IgD-negative memory B cell (primary cell): Measurements from ENCODE around the gene SAYSD1. TPM values are rescaled to one million over a fixed set of nuclear protein-coding genes. Genes with fewer than 3 reads are reported as not detected.
A peak's percentile ranks its signal among the peaks of the same experiment; 100 is the strongest.

Experiments used
- H3K27ac Mint-ChIP-seq, 3 donors: one replicate each; pipeline ENCODE4 v1.8.0; 2020 to 2022; ENCODE audit warnings: mild to moderate bottlenecking in 3 of 3, mixed read lengths in 3 of 3, moderate library complexity in 1 of 3
- H3K27me3 Mint-ChIP-seq: one replicate; pipeline ENCODE4 v1.8.0; 2021; ENCODE audit warnings: mixed read lengths
- H3K36me3 Mint-ChIP-seq: one replicate; pipeline ENCODE4 v1.8.0; 2020; ENCODE audit warnings: mild to moderate bottlenecking, mixed read lengths
- H3K4me1 Mint-ChIP-seq, 3 donors: one replicate each; pipeline ENCODE4 v1.8.0; 2020 to 2022; ENCODE audit warnings: mixed read lengths in 3 of 3, mild to moderate bottlenecking in 1 of 3
- H3K4me3 Mint-ChIP-seq, 4 donors: one replicate each; pipeline ENCODE4 v1.8.0; 2020 to 2022; ENCODE audit warnings: mild to moderate bottlenecking in 4 of 4, mixed read lengths in 4 of 4, moderate library complexity in 3 of 4
- H3K9me3 Mint-ChIP-seq, 3 donors: one replicate each; pipeline ENCODE4 v1.8.0; 2020 to 2021; ENCODE audit warnings: mixed read lengths in 3 of 3, mild to moderate bottlenecking in 1 of 3
- polyA plus RNA-seq: library from polyadenylated mRNA; unstranded; fragments of 300-500 nt; fragmentation: Illumina TruSeq; gene quantifications from one replicate; pipeline ENCODE4 v1.2.3, GENCODE V29; 2021

The SAYSD1 gene
- polyA plus RNA-seq, 1 donor from 2014 or later, result 16.1 TPM

DNA sequence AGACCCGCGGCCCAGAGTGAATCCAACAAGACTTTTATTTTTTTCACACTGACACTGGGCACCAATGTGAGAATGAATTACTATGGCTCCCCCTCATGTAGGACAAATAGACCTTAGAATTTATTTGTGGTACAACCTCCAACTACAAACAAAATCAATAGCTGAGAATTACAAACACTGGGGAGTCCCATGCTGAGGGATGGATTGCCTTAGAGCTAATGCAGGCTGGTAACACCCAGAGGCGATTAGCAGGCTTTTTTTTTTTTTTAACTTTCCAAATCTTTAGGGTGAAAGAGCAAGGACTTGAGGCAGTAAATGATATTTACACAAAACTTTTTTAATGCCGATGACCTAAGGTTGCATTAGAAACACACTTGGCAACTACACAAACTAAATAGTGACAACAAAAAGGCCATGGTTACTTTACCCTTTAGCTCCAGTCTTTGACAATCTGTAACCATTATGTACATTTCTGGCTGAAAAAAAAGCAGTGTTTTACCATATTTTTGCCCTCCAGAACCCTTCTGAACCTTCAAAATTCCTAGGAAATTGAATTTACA, 21.8 kb downstream of the SAYSD1 start:
- H3K36me3 Mint-ChIP-seq, result peaks cover 11% of the 10 kb centered on the region
- peaks cover 19% of the 10 kb centered on the region for H3K27me3 Mint-ChIP-seq
- no peak overlapping the region for H3K4me3 Mint-ChIP-seq
- H3K9me3 Mint-ChIP-seq, result no peaks in the 10 kb centered on the region
- H3K27ac Mint-ChIP-seq, result no peak overlapping the region
- no peaks in the 10 kb centered on the region for H3K4me1 Mint-ChIP-seq

DNA sequence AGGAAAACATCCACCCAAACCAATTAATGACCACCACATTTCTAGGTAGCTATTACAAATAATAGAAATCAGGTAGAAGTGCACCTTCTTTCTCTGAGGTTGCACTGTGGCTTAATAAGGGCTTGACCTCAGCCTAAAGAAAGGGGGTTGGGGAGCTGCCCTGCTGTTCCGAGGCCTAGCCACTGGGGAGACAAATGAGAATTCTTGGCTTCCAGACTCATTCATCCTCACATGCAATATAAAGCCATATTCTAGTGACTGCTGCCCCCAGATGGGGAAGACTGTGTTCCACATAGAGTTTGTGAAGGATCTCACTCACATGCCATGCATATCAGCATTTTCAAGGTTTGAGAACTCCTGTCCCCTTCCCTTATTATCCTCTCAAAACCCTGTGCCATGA, 22.9 kb downstream of the SAYSD1 start:
- no peaks in the 10 kb centered on the region for H3K4me1 Mint-ChIP-seq
- no peaks in the 10 kb centered on the region for H3K9me3 Mint-ChIP-seq
- no peak overlapping the region for H3K27ac Mint-ChIP-seq
- H3K4me3 Mint-ChIP-seq, result peak overlapping the region in 1 of 4 donors; percentile 51
- peaks cover 8% of the 10 kb centered on the region for H3K36me3 Mint-ChIP-seq
- peaks cover 26% of the 10 kb centered on the region for H3K27me3 Mint-ChIP-seq

DNA sequence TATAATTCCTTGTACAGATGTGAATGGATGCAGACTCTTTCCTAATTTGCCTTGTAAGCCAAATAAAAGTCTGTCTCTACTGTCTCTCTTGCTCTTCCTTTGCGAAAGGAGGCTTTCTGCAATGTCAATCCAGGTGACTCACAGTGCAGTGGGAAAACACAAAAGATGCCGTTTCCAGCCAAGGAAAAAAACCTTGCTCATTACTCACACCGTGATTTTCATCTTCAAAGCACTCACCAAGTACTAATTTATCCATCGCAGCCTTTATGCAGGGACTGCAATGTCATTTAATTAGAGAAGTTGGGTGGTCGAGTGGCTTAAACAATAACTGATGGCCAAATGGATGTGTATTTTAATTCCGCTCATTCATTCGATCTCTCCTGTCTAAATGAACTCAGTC, 23.8 kb downstream of the SAYSD1 start:
- no peak overlapping the region for H3K27ac Mint-ChIP-seq
- peaks cover 8% of the 10 kb centered on the region for H3K36me3 Mint-ChIP-seq
- no peaks in the 10 kb centered on the region for H3K4me1 Mint-ChIP-seq
- H3K27me3 Mint-ChIP-seq, result peaks cover 34% of the 10 kb centered on the region
- H3K9me3 Mint-ChIP-seq, result no peaks in the 10 kb centered on the region
- H3K4me3 Mint-ChIP-seq, result no peak overlapping the region

DNA sequence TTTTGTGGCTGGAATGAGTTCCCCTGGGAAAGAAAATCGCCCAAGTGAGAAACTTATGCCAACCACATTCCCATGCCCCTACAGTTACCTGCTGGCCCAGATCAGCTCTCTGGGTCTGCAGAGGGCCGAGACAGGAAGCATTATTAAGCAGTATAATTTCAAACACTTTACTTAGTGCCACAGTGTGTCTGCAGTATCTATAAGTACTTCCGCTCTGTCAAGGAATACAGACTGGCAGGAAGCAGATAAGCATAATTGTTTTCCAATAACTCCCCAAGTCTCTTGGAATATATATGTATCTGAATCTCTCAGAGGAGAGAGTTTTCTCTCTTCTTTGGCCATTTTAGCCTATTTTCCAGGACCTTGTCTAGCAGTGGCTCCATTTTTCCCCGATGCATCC, 24.9 kb downstream of the SAYSD1 start:
- Mint-ChIP-seq H3K27me3 (peaks cover 35% of the 10 kb centered on the region), H3K4me3 (no peak overlapping the region), H3K9me3 (no peaks in the 10 kb centered on the region)

DNA sequence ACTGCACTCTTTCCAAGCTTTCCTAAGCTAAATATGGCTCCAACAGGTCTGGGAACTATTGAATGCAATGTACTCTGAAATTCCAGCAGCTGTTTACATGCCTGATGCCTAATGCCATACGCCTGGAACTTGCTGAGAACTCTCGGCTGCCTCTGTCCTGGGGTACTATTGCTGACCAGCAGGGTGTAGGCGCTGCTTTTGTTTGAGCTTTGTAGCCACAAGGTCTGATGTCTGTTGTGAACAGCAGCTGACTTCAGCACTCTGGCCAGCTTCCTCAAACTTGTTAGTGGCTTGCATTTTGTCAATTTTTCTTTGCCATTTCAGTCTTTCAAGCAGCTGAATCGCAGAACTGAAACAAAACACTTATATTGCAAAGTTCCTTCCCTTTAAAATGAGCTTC, 26.7 kb downstream of the SAYSD1 start:
- peaks cover 0 to 2% (median 0%) of the 10 kb centered on the region in 3 donors for H3K4me1 Mint-ChIP-seq
- H3K27me3 Mint-ChIP-seq, result peaks cover 33% of the 10 kb centered on the region
- H3K4me3 Mint-ChIP-seq, result no peak overlapping the region
- peaks cover 13% of the 10 kb centered on the region for H3K36me3 Mint-ChIP-seq
- no peak overlapping the region for H3K27ac Mint-ChIP-seq
- H3K9me3 Mint-ChIP-seq, result no peaks in the 10 kb centered on the region

More for the DNA sequence above, 24.9 kb downstream of the SAYSD1 start:
- Mint-ChIP-seq H3K36me3 (peaks cover 12% of the 10 kb centered on the region), H3K4me1 (no peaks in the 10 kb centered on the region), H3K27ac (no peak overlapping the region)

DNA sequence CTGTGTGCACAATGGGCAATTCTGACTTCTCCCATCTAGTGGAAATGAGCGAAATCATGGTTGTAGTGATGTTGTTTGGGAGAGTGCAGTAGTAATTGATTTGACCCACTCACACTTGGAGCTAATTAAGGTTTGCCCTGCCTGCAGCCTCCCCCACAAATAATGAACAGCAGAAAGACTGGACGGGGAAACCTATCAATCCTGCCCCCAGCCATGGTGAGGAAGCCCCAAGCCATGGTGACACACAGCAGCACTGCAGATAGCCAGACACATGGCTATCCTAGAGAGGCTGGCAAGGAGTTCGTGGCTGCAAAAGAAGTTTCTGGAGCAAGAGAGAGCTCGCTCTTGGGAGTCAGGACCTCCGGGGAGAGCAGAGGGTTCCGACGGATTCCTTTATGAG, 27.8 kb downstream of the SAYSD1 start:
- Mint-ChIP-seq H3K9me3 (no peaks in the 10 kb centered on the region), H3K4me1 (peaks cover 0 to 4% (median 0%) of the 10 kb centered on the region in 3 donors), H3K27ac (no peak overlapping the region), H3K4me3 (no peak overlapping the region), H3K27me3 (peaks cover 32% of the 10 kb centered on the region), H3K36me3 (peaks cover 11% of the 10 kb centered on the region)

DNA sequence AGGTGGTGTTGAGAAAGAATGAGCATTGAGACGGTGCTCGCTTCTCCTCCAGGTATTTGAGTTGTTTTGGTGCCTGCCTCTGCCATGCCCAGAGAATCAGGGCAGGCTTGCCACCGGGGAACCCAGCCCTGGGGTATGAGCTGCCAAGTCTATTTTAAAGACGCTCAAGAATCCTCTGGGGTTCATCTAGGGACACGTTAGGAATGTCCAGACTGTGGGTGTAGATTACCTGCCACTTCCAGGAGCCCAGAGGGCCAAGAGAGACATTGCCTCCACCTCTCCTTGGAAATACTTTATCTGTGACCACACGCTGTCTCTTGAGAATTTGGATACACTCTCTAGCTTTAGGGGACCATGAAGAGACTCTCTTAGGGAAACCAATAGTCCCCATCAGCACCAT, 28.3 kb downstream of the SAYSD1 start:
- Mint-ChIP-seq H3K27ac (no peak overlapping the region), H3K4me1 (peaks cover 0 to 4% (median 0%) of the 10 kb centered on the region in 3 donors), H3K4me3 (no peak overlapping the region), H3K9me3 (no peaks in the 10 kb centered on the region), H3K36me3 (peaks cover 8% of the 10 kb centered on the region), H3K27me3 (peaks cover 32% of the 10 kb centered on the region)

DNA sequence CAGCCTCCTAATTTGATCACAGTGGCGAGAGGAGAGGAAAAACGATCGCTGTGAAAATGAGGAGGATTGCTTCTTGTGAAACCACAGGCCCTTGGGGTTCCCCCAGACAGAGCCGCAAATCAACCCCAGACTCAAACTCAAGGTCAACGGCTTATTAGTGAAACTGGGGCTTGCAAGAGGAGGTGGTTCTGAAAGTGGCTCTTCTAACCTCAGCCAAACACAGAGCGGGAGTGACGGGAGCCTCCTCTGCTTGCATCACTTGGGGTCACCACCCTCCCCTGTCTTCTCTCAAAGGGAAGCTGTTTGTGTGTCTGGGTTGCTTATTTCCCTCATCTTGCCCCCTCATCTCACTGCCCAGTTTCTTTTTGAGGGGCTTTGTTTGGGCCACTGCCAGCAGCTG, 28.7 kb downstream of the SAYSD1 start:
- H3K36me3 Mint-ChIP-seq, result peaks cover 5% of the 10 kb centered on the region
- peaks cover 0 to 4% (median 0%) of the 10 kb centered on the region in 3 donors for H3K4me1 Mint-ChIP-seq
- no peak overlapping the region for H3K27ac Mint-ChIP-seq
- H3K27me3 Mint-ChIP-seq, result peaks cover 30% of the 10 kb centered on the region
- H3K9me3 Mint-ChIP-seq, result no peaks in the 10 kb centered on the region
- no peak overlapping the region for H3K4me3 Mint-ChIP-seq

DNA sequence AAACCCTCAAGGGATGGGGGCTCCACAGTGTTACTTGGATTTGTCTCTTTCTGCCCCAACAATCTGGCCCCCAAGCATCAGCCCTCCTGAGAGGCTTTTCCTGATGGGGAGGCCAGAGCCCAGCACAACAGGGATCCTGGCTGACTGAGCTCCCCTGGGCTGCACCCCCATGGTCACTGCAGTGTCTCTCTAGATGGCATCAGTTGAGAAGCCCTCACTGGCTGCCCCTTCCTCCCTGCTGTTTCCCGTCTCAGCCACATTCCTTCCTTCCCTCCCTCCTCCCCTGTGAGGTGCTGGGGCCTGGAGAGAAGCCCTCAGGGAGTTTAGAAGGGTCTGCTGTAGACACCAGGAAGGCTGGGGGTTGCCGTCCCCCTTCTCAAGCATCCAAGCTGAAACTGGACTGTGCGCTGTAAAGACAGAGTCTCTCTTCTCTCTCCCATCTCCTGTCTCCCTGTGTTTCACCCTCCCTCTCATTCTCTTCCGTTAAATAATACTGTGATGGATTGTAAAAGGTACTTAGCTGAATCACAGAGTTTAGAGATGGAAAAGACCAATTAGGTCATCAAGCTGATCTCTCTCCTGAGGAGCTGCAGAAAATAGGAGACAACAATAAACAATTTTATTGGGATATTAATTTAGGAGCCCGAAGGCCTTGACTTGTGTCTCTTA, 29.7 kb downstream of the SAYSD1 start:
- no peak overlapping the region for H3K4me3 Mint-ChIP-seq
- H3K36me3 Mint-ChIP-seq, result peaks cover 5% of the 10 kb centered on the region
- peaks cover 0 to 4% (median 0%) of the 10 kb centered on the region in 3 donors for H3K4me1 Mint-ChIP-seq
- H3K27me3 Mint-ChIP-seq, result peaks cover 22% of the 10 kb centered on the region
- H3K9me3 Mint-ChIP-seq, result no peaks in the 10 kb centered on the region
- H3K27ac Mint-ChIP-seq, result no peak overlapping the region

DNA sequence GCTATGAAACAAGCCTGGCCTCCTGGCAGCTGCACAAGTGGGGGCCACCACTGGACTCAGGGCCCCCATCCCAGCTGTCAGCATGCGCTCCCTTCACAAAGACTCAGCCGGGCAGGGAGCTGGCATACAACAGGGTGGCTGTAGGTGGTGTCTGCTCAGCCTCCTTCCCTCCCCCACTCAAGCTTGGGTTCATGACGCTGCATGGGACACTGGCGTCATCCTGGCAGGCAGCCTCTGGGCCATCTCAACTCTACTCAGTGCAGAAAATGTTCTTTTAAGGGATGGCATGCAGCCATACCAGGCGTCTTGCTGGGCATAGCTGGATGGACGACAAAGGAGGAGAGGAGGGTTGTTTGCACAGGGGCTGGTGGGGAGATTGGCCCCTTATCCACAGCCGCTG, 30.5 kb downstream of the SAYSD1 start:
- Mint-ChIP-seq H3K4me1 (peaks cover 0 to 4% (median 0%) of the 10 kb centered on the region in 3 donors), H3K27me3 (peaks cover 20% of the 10 kb centered on the region), H3K9me3 (no peaks in the 10 kb centered on the region), H3K4me3 (no peak overlapping the region), H3K36me3 (peaks cover 5% of the 10 kb centered on the region), H3K27ac (peak overlapping the region in 1 of 3 donors; percentile 58)

DNA sequence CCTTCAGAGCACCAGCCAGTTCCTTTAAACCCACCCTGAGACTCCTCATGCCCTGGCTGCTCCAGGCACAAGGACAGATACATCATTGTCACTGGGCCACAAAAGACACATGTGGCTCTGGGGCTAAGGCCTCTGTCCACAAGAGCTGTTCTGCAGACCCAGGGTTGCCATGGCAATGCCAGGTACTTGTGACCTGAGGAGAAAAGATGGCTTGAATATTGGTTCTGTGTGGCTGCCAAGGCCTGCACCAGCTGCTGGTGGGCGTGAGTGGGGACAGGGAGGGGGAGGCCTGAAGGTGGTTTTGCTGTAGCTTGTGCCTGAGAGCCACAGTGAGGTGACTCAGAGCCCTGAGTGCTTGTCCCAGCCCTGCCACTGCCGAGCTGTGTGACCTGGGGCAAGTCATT, 31.8 kb downstream of the SAYSD1 start:
- Mint-ChIP-seq H3K9me3 (no peaks in the 10 kb centered on the region), H3K27me3 (peaks cover 20% of the 10 kb centered on the region), H3K4me1 (peaks cover 0 to 4% (median 0%) of the 10 kb centered on the region in 3 donors), H3K4me3 (no peak overlapping the region), H3K27ac (no peak overlapping the region), H3K36me3 (peaks cover 5% of the 10 kb centered on the region)

DNA sequence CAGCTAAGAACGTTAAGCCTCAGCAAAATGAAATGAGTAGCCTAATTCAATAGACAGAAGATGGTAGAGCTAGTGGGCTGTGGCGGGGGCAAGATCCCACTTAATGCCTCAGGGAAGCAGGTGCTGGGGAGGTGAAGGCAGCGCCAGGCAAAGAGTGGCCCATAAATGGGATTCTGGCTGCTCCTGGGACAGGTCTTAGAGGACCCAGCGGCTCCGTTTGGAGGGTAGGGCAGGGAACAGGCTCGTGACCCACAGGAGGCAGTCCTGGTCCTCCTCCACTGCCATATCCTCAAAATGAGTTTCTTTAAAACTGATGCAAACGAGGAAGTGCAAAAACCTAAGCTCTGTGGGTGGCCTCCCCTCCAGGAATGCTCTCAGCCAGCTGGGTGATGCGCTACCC, 32.7 kb downstream of the SAYSD1 start:
- peaks cover 16% of the 10 kb centered on the region for H3K27me3 Mint-ChIP-seq
- no peak overlapping the region for H3K4me3 Mint-ChIP-seq
- H3K9me3 Mint-ChIP-seq, result no peaks in the 10 kb centered on the region
- no peak overlapping the region for H3K27ac Mint-ChIP-seq
- H3K4me1 Mint-ChIP-seq, result peaks cover 0 to 4% (median 0%) of the 10 kb centered on the region in 3 donors
- peaks cover 5% of the 10 kb centered on the region for H3K36me3 Mint-ChIP-seq

DNA sequence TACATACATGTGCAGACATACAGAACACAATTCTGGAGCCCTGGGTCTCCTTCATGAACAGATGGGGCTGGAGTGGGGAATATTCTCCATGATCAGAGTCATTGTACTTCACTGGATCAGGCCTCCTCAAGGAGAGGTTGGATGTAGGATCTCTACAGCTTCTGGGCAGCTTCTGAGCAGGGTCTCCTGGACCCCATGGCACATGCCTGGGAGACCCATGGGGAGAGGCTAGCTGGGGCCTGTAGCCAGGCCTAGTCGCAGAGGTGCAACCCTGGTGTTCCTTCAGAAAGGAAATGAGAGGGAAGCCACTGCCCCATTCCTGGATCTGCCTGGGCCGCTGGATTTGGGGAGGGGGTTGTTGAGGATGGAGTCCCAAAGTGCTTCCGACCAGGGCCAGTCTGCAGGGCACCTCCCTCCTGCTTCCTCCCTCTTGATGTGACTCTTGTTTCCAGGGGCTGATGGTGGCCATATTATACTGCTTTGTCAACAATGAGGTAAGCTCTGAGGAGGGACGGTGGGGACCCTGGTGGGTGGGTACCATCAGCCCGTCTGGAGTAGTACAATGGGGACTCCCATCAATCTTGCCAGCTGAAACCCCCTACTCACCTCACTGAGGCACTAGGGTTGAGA, 34.6 kb downstream of the SAYSD1 start:
- no peak overlapping the region for H3K4me3 Mint-ChIP-seq
- H3K27me3 Mint-ChIP-seq, result peaks cover 5% of the 10 kb centered on the region
- peaks cover 0 to 4% (median 0%) of the 10 kb centered on the region in 3 donors for H3K4me1 Mint-ChIP-seq
- no peaks in the 10 kb centered on the region for H3K9me3 Mint-ChIP-seq
- peaks cover 2% of the 10 kb centered on the region for H3K36me3 Mint-ChIP-seq
- no peak overlapping the region for H3K27ac Mint-ChIP-seq

DNA sequence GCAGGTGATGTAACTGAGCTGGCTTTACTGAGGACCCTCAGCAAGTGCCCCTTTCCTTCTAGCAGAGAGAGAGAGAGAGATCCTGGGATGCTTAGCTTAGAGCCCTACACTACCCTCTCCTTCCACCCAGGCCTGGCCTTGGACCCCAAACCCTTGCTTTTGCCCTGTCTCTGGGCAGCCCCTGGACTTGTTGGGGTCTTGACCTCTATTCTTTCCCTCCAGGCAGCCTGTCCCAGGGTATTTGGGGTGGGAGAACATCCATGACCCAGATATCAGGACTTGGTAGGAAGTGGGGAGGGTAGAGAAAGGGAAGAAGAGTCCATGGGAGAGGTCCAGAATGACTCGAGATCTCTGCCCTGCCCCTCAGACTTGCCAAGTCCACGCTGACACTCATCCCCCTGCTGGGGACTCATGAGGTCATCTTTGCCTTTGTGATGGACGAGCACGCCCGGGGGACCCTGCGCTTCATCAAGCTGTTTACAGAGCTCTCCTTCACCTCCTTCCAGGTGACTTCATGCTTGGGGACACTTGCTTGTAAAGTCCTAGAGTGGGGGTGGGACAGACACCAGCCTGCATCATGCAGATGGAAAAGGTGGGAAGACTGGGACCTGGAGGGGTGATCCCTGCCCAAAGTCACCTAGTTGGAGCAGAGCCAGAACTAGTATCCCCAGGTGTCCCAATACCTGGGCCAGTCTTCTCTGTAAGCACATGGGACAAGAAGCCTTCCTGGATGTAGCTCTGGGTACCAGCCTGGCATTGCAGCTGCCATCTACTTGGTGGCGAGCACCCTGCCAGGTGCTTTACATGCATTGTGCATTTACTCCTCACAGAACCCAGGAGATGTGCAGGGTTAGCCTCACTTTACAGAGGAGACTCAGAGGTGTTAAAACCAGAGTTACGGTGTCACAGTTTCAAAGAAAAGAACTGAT, 35.5 kb downstream of the SAYSD1 start:
- Mint-ChIP-seq H3K36me3 (peaks cover 2% of the 10 kb centered on the region), H3K4me3 (no peak overlapping the region), H3K9me3 (no peaks in the 10 kb centered on the region), H3K4me1 (peaks cover 0 to 4% (median 0%) of the 10 kb centered on the region in 3 donors), H3K27ac (no peak overlapping the region), H3K27me3 (peaks cover 5% of the 10 kb centered on the region)

DNA sequence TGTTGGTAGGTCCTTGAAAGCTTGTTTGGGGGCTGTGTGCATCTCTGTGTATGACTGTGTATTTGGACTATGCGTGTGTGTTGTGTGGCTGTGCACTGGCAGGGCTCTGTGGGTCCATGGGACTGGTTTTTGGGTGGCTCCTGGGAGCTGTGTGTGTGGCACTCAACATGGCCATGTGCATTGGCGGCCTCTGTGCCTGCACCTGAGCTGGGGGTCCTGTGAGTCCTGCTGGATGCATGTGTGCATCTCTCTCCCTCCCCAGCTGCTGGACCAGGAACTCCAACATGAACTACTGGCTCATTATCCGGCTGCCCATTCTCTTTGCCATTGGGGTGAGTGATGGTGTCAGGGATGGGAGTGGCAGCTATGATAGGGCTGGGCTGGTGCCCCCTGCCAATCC, 36.3 kb downstream of the SAYSD1 start:
- no peaks in the 10 kb centered on the region for H3K9me3 Mint-ChIP-seq
- H3K27me3 Mint-ChIP-seq, result peaks cover 5% of the 10 kb centered on the region
- no peak overlapping the region for H3K27ac Mint-ChIP-seq
- no peaks in the 10 kb centered on the region for H3K36me3 Mint-ChIP-seq
- H3K4me3 Mint-ChIP-seq, result no peak overlapping the region
- H3K4me1 Mint-ChIP-seq, result peaks cover 0 to 4% (median 0%) of the 10 kb centered on the region in 3 donors
